GM12892 (cell line): Measurements from ENCODE around the gene VPREB3.

Experiments used
- DNase-seq: peaks from one replicate; pipeline ENCODE4 v3.0.0; 2011; ENCODE audit not compliant: insufficient read length
- FAIRE-seq: peaks from 2 replicates; lab custom pipeline; 2011; peaks lifted over from hg19 to GRCh38; lab: Jason Lieb, UNC
- POLR2A ChIP-seq: IDR thresholded peaks from 2 replicates; pipeline ENCODE4 v1.6.1; 2011; ENCODE audit warnings: low read depth, low read length, control low read depth
- POLR2AphosphoS5 ChIP-seq: IDR thresholded peaks from 2 replicates; pipeline ENCODE4 v1.6.1; 2011; ENCODE audit warnings: low read depth, low read length, control low read depth
- TAF1 ChIP-seq: IDR thresholded peaks from 2 replicates; pipeline ENCODE4 v1.6.1; 2011; ENCODE audit warnings: low read depth, mild to moderate bottlenecking, control low read depth, low read length, borderline replicate concordance

VPREB3 gene

GRCh38 chr22:23772649-23773473, 18.6 kb upstream of the VPREB3 start, which contains the start of gene MMP11:
Gene MMP11, plus strand, starts transcription at chr22:23772849. Its CDS starts 22 bp downstream, at chr22:23772871.
- TF ChIP-seq POLR2AphosphoS5 = no peak
- TF ChIP-seq TAF1 = no peak
- no peak for TF ChIP-seq POLR2A
- peak; percentile 78 for FAIRE-seq
- peak; percentile 72 for DNase-seq

- TF ChIP-seq TAF1 = no peak
- no peak for TF ChIP-seq POLR2AphosphoS5
- TF ChIP-seq POLR2A = no peak
- no peak for FAIRE-seq
- DNase-seq = no peak
These were observed 18.1 kb upstream of the VPREB3 start for GRCh38 chr22:23772315-23772648.

- FAIRE-seq = no peak
- TF ChIP-seq TAF1 (no peak), POLR2A (no peak), POLR2AphosphoS5 (no peak)
- DNase-seq = no peak
These were observed 15.2 kb upstream of the VPREB3 start for GRCh38 chr22:23769321-23769965.

GRCh38 chr22:23767673-23768548, 13.7 kb upstream of the VPREB3 start, which contains the start of gene CHCHD10:
Gene CHCHD10, minus strand, starts transcription at chr22:23767972. Its CDS starts 98 bp downstream, at chr22:23767874.
- peak; percentile 72 for TF ChIP-seq TAF1
- TF ChIP-seq POLR2AphosphoS5 = peak; percentile 72
- peak; percentile 80 for TF ChIP-seq POLR2A
- FAIRE-seq (peak; percentile 81), DNase-seq (peak; percentile 82)

- DNase-seq (no peak), FAIRE-seq (no peak)
- TF ChIP-seq POLR2A (no peak), TAF1 (no peak), POLR2AphosphoS5 (no peak)
These were observed 13.1 kb upstream of the VPREB3 start for GRCh38 chr22:23767303-23767672.

GRCh38 chr22:23764899-23765881, 11.0 kb upstream of the VPREB3 start:
- TF ChIP-seq POLR2AphosphoS5 (no peak), TAF1 (no peak)
- no peak for FAIRE-seq
- DNase-seq = no peak

GRCh38 chr22:23763954-23764353, 9.7 kb upstream of the VPREB3 start:
- DNase-seq = no peak
- peak; percentile 44 for FAIRE-seq
- TF ChIP-seq POLR2A = no peak; the same call in 1 of the 2 replicates

GRCh38 chr22:23763579-23763945, 9.3 kb upstream of the VPREB3 start:
- FAIRE-seq (peak; percentile 60), DNase-seq (no peak)
- TF ChIP-seq POLR2A (no peak; the same call in 1 of the 2 replicates), TAF1 (no peak), POLR2AphosphoS5 (no peak; the same call in 1 of the 2 replicates)

- DNase-seq = no peak
- FAIRE-seq = peak; percentile 5
- TF ChIP-seq POLR2AphosphoS5 (peak; percentile 25; the same call in 1 of the 2 replicates), TAF1 (no peak)
These were observed 8.8 kb upstream of the VPREB3 start, which contains the start of gene C22orf15 for GRCh38 chr22:23762842-23763578. Gene C22orf15, plus strand, starts transcription at chr22:23762990. Its CDS starts 317 bp downstream, at chr22:23763307.

- DNase-seq = no peak
- FAIRE-seq = no peak
These were observed 5.8 kb upstream of the VPREB3 start for GRCh38 chr22:23760056-23760455.

More at GRCh38 chr22:23760056-23760455, 5.8 kb upstream of the VPREB3 start:
- TF ChIP-seq POLR2A (no peak), POLR2AphosphoS5 (no peak), TAF1 (no peak)
